COR-L47 (cell line): ENCODE results near the gene ITGA8.
"Not testable (repeated sequence)": the region's sequence is repeated elsewhere in the genome, so short reads cannot be mapped to it uniquely, and the experiment has no call there.

Experiments
- DNase-seq: peaks from one replicate; lab custom pipeline; 2025; lab: John Stamatoyannopoulos, UW

The ITGA8 gene

GRCh38 chr10:15681076-15681475, 38.6 kb downstream of the ITGA8 start:
- no peak for DNase-seq

- DNase-seq = no peak
These were observed 40.9 kb downstream of the ITGA8 start for GRCh38 chr10:15678851-15679250.

GRCh38 chr10:15672469-15672868, 47.3 kb downstream of the ITGA8 start:
- no peak for DNase-seq

- DNase-seq = no peak
These were observed 48.8 kb downstream of the ITGA8 start for GRCh38 chr10:15670880-15671279.

- no peak for DNase-seq
These were observed 58.1 kb downstream of the ITGA8 start for GRCh38 chr10:15661574-15661973.

- no peak for DNase-seq
These were observed 58.7 kb downstream of the ITGA8 start for GRCh38 chr10:15660990-15661389.

GRCh38 chr10:15658069-15658702, 61.5 kb downstream of the ITGA8 start:
- DNase-seq = no peak

- no peak for DNase-seq
These were observed 67.0 kb downstream of the ITGA8 start for GRCh38 chr10:15652757-15653156.

- DNase-seq = no peak
These were observed 67.6 kb downstream of the ITGA8 start for GRCh38 chr10:15652117-15652516.

GRCh38 chr10:15651175-15651574, 68.5 kb downstream of the ITGA8 start:
- DNase-seq = no peak

- DNase-seq = no peak
These were observed 77.6 kb downstream of the ITGA8 start for GRCh38 chr10:15642095-15642494.

GRCh38 chr10:15640536-15641085, 79.1 kb downstream of the ITGA8 start:
- DNase-seq = no peak

- no peak for DNase-seq
These were observed 83.3 kb downstream of the ITGA8 start for GRCh38 chr10:15636446-15636845.

GRCh38 chr10:15632456-15633091, 87.1 kb downstream of the ITGA8 start:
- no peak for DNase-seq

GRCh38 chr10:15631205-15631604, 88.5 kb downstream of the ITGA8 start:
- not testable (repeated sequence) for DNase-seq

GRCh38 chr10:15630353-15630752, 89.4 kb downstream of the ITGA8 start:
- DNase-seq = no peak

GRCh38 chr10:15627617-15628196, 92.0 kb downstream of the ITGA8 start:
- no peak for DNase-seq

GRCh38 chr10:15626937-15627336, 92.8 kb downstream of the ITGA8 start:
- no peak for DNase-seq

GRCh38 chr10:15625261-15625660, 94.5 kb downstream of the ITGA8 start:
- no peak for DNase-seq

GRCh38 chr10:15624401-15625196, 95.1 kb downstream of the ITGA8 start:
- DNase-seq = no peak

- no peak for DNase-seq
These were observed 98.7 kb downstream of the ITGA8 start for GRCh38 chr10:15620836-15621515.

GRCh38 chr10:15620337-15620736, 99.4 kb downstream of the ITGA8 start:
- DNase-seq = no peak
